ENCODE results near the gene KCNQ5.
"Not testable (repeated sequence)": the region's sequence is repeated elsewhere in the genome, so short reads cannot be mapped to it uniquely, and the experiment has no call there.

KCNQ5 gene

DNA sequence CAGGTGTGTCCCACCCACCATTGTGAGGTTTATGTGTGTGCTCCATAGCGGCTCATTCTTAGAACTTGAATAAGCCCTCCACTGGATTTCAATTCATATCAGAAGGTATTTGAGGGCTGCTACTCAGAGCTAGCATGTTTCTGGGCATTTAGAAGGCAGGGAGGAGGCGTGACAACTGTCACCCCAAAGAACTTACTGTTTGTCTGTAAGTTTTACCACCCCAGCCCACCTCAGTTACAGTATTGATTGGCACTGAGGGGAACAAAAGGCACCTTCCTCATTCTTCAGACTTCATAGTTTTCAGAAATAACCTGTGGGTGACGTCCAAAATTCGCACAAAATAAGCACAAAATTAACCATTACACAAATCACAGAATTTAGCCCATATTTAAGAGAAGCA lies 521.7 kb downstream of the KCNQ5 start:
- no peak for DNase-seq

GRCh38 chr6:73144516-73144915 lies 522.7 kb downstream of the KCNQ5 start:
- no peak for DNase-seq

- DNase-seq, result no peak
These were observed 523.8 kb downstream of the KCNQ5 start for GRCh38 chr6:73145690-73146089.

DNA sequence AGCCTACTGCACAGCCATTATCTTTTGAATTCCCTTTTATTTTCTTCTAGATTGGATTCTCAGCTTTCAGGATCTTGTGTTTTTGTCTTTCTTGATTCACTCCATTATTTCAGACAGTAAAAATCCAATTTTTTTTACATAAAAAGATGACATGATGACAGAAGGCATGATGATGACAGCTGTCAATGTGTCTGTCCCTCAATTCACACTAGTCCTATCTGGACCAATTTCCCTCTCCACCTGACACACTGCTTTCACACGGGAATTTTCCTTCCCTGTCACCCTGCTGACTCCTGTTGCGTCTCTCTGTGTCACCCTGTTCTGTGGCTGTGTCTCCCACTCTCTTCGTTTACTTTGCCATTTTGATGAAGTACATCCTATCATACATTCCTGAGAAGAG lies 529.9 kb downstream of the KCNQ5 start:
- no peak for DNase-seq

DNA sequence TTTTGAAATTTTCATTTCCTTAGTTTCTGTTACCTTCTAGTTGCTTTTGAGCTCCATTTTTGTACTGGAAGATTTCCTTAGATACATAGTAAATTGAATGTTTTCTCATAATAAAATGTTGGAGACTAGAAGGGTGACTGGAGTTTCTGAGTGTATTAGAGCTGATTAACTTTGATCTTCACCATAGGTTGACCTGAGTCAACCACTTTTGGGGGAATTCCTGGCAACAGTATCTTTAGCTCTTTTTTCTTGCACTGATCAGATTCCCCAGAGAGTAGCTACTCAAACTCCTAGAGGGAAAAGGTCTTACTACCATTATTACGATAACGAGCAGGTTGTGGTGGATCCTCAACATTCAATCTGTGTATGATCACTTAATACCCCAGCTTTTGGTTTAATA lies 530.7 kb downstream of the KCNQ5 start:
- no peak for DNase-seq

GRCh38 chr6:73152966-73153757 lies 531.3 kb downstream of the KCNQ5 start:
- no peak for DNase-seq

DNA sequence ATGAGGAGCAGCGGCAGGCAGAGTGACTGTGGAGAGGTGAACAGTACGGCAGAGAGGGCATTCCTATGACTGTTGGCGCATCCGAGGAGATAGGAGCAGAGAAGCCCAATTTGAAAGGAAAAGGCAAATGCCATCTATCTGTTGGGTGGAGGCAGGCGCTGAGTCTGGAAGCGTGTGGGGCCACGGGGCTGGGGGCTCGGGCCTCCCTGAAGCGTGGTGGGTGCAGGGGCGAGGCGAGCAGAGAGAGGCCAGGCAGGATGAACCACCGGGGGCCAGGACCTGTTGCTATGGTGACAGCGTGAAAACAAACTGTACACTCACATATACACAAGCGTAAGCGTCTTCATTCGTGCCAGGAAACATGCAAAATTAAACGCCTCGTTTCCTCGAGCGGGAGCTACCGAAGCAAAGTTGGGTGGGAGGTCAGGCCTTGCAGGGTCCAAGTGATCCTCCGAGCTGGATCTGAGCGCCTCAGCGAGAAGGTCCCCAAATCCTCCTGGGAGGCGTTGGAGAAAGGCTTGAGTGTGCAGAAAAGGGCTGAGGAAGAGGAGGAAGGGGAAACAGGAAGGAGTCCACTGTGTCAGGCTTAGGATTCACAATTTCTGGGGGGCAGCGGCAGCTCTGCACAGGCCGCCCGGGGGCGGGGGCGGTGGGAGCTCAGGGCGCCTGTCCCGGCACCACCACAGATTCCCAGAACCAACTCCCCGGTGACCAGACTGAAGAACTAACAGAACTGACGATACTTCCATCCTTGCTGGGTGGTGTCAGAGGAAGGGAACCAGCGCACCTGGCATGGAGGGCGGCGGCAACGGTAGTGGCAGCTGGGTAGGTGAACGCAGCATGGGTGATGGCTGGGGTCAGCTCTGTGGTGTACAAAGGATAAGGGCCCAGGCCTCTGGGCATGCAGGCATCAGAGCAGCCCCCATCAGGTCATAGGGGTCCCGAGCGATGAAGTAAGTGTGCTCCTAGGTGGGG lies 535.2 kb downstream of the KCNQ5 start:
- no peak for DNase-seq

DNA sequence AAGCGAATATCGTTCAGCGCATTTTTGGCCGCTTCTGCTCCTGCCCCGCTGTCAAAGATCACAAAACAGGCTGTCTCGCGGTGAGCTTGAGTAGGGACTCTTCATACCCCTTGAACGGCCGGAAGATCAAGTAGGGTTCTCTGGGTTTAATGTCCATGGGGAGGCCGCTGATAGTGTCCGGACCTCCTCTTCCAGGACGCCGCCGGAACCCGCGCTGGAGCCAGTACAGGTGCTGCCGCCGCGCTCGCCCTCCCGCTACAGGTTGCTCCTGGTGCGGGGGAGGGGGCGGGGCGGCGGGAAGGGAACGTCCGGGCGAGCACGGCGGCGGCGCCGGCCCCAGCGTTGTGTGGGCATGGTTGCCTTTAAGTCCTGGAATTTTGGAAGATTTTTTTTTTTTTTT lies 536.0 kb downstream of the KCNQ5 start:
- DNase-seq, result no peak

DNA sequence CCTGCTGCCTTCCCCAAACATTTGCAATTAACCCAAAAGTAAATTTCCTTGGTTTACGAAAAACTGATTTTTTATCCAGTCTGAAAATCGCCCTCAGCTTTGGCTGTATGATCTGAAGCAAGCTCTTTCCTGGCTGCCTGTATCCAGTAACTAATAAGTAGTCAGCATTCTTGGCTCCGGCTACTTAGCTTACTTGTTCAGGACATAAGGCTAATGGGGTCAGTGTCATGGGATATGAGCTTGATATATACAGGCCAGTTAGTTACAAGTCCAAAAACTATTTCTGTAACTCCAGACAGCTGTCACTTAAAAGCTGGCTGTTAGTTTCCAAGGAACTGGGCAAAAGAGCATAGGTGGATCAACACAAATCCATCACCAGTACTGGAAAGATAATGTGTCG lies 547.2 kb downstream of the KCNQ5 start:
- DNase-seq, result no peak

DNA sequence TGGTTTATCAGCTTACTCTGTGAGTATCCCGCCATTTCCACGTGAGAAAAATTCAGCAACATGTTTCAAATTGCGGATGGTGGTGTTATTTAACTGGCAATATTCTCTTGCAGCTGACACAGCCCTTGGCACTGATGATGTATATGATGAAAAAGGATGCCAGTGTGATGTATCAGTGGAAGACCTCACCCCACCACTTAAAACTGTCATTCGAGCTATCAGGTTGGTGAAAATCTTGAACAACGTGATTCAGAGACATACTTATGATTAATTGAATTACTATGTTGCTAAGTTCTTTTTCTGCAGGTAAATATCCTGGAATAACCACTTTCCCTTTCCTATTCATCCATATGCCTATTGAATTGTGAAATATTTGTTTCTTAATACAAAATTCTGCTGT lies 547.8 kb downstream of the KCNQ5 start:
- DNase-seq, result no peak

DNA sequence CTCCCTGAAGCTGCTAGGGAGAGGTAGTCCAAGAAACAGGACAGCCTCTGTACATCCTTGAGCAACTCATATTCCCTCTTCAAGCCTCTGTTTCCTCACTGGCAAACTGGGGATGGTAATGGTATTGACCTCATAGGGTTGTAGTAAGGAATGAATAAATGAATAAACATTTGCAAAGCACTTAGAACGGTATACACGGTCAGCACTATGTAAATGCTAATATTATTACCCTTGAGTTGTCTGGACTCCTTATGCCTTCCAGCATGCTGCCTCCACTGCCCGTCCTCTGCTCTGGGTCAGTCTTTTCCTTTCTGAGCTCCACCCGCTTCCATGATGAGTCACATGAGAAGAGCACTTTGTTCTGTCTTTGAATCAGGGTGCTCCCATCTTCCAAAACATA lies 552.8 kb downstream of the KCNQ5 start:
- no peak for DNase-seq

DNA sequence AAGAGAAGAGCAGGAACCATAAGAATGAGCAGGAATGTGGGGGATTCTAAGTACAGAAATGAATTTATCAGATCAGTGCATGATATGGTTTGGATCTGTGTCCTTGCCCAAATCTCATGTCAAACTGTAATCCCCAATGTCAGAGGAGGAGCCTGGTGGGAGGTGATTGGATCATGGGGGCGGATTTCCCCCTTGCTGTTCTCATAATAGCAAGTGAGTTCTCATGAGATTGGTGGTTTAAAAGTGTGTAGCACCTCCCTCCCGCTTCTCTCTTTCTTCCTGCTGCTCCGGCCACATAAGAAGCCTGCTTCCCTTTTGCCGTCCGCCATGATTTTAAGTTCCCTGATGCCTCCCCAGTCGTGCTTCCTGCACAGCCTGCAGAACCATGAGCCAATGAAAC lies 554.2 kb downstream of the KCNQ5 start:
- no peak for DNase-seq

DNA sequence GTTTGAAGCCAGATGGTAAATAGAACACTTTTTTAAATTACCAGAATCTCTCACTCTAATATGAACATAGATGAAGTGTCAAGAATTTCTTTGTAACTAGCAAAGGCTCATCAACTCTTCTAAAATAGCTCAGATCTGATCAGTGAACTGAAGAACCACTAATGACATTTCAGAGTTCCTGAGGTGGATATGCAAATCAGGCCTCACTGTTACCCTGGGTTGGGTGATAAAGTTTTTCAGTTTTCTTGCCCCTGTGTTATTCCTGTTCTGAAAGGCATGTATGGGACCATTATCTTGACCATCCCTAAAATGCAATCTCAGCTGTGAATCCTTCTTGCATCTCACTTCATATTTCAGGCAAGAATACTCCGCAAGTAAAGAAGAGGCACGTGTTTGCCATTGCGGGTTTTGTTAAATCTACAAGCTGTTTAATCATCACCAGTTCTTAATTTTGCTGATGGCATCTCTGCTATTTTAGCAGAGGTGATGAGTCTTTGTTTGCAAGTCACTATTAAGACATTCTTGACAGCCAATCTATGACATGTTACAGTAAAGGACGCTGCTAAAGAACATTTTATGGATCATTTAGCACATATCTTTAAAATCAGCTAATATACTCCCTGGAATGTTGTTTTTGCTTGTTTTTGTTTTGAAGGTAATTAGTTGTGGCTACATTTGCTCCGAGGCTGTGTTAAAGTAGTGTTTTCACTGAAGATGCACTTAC lies 555.5 kb downstream of the KCNQ5 start:
- no peak for DNase-seq

DNA sequence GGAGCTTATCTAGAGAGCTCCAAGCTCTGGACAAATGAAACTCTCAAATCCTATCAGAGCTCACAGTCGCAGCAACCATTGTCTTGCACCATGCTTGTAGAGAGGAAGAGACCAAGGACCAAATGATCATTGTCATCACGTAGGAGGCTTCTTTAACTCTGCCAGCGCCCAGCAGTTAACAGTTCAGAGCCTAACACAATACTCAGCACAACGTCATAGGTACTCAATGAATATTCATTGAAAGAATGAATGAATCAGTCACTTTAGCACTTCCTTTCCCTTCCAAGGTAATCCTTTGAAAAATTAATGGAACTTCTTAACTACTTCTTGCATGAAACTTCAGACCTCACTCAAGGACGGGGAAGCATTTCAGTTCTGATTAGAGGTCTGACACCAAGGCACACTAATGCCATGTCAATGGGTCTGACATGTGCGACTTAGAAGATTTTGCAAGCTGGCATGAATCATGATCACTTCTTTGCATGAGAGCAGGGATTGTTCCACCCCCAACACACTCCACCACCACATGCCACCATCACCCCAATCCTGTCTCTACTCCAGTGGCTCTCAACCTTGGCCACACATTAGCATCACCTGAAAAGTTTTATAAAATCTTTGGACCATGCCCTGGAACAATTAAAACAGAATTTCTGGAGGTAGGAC lies 558.3 kb downstream of the KCNQ5 start:
- DNase-seq, result no peak

- DNase-seq, result no peak
These were observed 559.1 kb downstream of the KCNQ5 start for GRCh38 chr6:73180763-73181619.

- DNase-seq, result no peak
These were observed 560.2 kb downstream of the KCNQ5 start for GRCh38 chr6:73182021-73182607.

- not testable (repeated sequence) for DNase-seq
These were observed 571.4 kb downstream of the KCNQ5 start for GRCh38 chr6:73193302-73193701.

- DNase-seq, result no peak
These were observed 572.9 kb downstream of the KCNQ5 start for GRCh38 chr6:73194744-73195143.

- DNase-seq, result no peak
These were observed 578.4 kb downstream of the KCNQ5 start for GRCh38 chr6:73200247-73200646.

GRCh38 chr6:73200735-73201134 lies 578.9 kb downstream of the KCNQ5 start:
- DNase-seq, result no peak

GRCh38 chr6:73203098-73203497 lies 581.2 kb downstream of the KCNQ5 start:
- no peak for DNase-seq
